WTC11 (cell line): ENCODE data around the gene ZFP42. TPM values are rescaled to one million over a fixed set of nuclear protein-coding genes. Genes with fewer than 3 reads are reported as not detected.

ENCODE experiments used
- ATAC-seq: fragments of 200-7000 bp; cut with Tn5 transposase; 2 replicates; pipeline ENCODE4 v1.10.0; 2021; ENCODE audit warnings: mild to moderate bottlenecking, moderate library complexity
- CTCF ChIA-PET: fragments of 300-600 bp; sonication (Branson Sonifier 250); formaldehyde crosslinking; loops from one replicate; lab custom pipeline; 2021; ENCODE audit warnings: antibody characterized with exemption; lab: Charles Lee
- POLR2A ChIA-PET: fragments of 350-600 bp; sonication (Branson Sonifier 250); formaldehyde crosslinking; loops from one replicate; lab custom pipeline; 2021; ENCODE audit warnings: antibody characterized with exemption; lab: Charles Lee
- DNase-seq: peaks from one replicate; pipeline ENCODE4 v3.0.0; 2021; ENCODE audit warnings: low spot score
- H3K27ac Mint-ChIP-seq: 2 replicates; pipeline ENCODE4 v1.8.0; 2021; ENCODE audit warnings: mixed read lengths
- H3K27me3 Mint-ChIP-seq: 2 replicates; pipeline ENCODE4 v1.8.0; 2021; ENCODE audit warnings: low read depth, mild to moderate bottlenecking, moderate library complexity, mixed read lengths
- H3K36me3 Mint-ChIP-seq: 2 replicates; pipeline ENCODE4 v1.8.0; 2021; ENCODE audit warnings: mixed read lengths
- H3K4me1 Mint-ChIP-seq: 2 replicates; pipeline ENCODE4 v1.8.0; 2022; ENCODE audit warnings: mixed read lengths
- H3K4me3 Mint-ChIP-seq: 2 replicates; pipeline ENCODE4 v1.8.0; 2021; ENCODE audit warnings: mild to moderate bottlenecking, moderate library complexity, mixed read lengths
- H3K9me3 Mint-ChIP-seq: 2 replicates; pipeline ENCODE4 v1.8.0; 2021; ENCODE audit warnings: mixed read lengths
- CBFB ChIP-seq: sonication (generic); formaldehyde crosslinking; IDR thresholded peaks from 2 replicates; pipeline ENCODE4 v1.8.1; 2022; ENCODE audit warnings: mild to moderate bottlenecking, low read depth, missing genetic modification reagents
- ESRRA ChIP-seq: sonication (generic); formaldehyde crosslinking; IDR thresholded peaks from 2 replicates; pipeline ENCODE4 v1.8.1; 2022; ENCODE audit warnings: mild to moderate bottlenecking, missing genetic modification reagents, borderline replicate concordance
- FOXP1 ChIP-seq: sonication (generic); formaldehyde crosslinking; IDR thresholded peaks from 2 replicates; pipeline ENCODE4 v1.8.0; 2022; ENCODE audit warnings: missing genetic modification reagents, mild to moderate bottlenecking, moderate library complexity, borderline replicate concordance
- JUN ChIP-seq: sonication (generic); formaldehyde crosslinking; IDR thresholded peaks from 2 replicates; pipeline ENCODE4 v1.8.0; 2023; ENCODE audit warnings: mild to moderate bottlenecking, missing genetic modification reagents
- NFATC4 ChIP-seq: fragments of 250-450 bp; sonication (Bioruptor Pico); IDR thresholded peaks from 2 replicates; pipeline ENCODE4 v1.9.0; 2021; ENCODE audit warnings: mild to moderate bottlenecking
- TP53 ChIP-seq: sonication (generic); formaldehyde crosslinking; IDR thresholded peaks from 2 replicates; pipeline ENCODE4 v1.8.1; 2023; ENCODE audit warnings: mild to moderate bottlenecking, missing genetic modification reagents
- ZBTB21 ChIP-seq: sonication (generic); formaldehyde crosslinking; IDR thresholded peaks from 2 replicates; pipeline ENCODE4 v1.8.1; 2023; ENCODE audit warnings: mild to moderate bottlenecking, missing genetic modification reagents, borderline replicate concordance
- ZNF263 ChIP-seq: sonication (generic); formaldehyde crosslinking; IDR thresholded peaks from 2 replicates; pipeline ENCODE4 v1.8.1; 2022; ENCODE audit warnings: low read depth, mild to moderate bottlenecking, moderate library complexity, missing genetic modification reagents
- ZNF423 ChIP-seq: fragments of 250-450 bp; sonication (Bioruptor Pico); IDR thresholded peaks from 2 replicates; pipeline ENCODE4 v2.1.2; 2022; ENCODE audit warnings: mild to moderate bottlenecking, moderate library complexity
- total RNA-seq: library from RNA; stranded (reverse); gene quantifications from 3 replicates; pipeline ENCODE4 v1.2.3, GENCODE V29; 2021
- TF ChIP-seq, protein P1 (sequence below): fragments of 250-450 bp; sonication (Bioruptor Pico); IDR thresholded peaks from 2 replicates; pipeline ENCODE4 v1.9.0; 2021; ENCODE audit warnings: mild to moderate bottlenecking
- TF ChIP-seq, protein P2 (sequence below): sonication (generic); formaldehyde crosslinking; IDR thresholded peaks from 2 replicates; pipeline ENCODE4 v1.8.1; 2023; ENCODE audit warnings: mild to moderate bottlenecking, missing genetic modification reagents, borderline replicate concordance
- TF ChIP-seq, protein P3 (sequence below): sonication (generic); formaldehyde crosslinking; IDR thresholded peaks from 2 replicates; pipeline ENCODE4 v1.8.0; 2023; ENCODE audit warnings: missing genetic modification reagents, mild to moderate bottlenecking, borderline replicate concordance
- TF ChIP-seq, protein P4 (sequence below): sonication (generic); formaldehyde crosslinking; conservative IDR thresholded peaks from 2 replicates; pipeline ENCODE4 v1.8.1; 2022; ENCODE audit warnings: mild to moderate bottlenecking, missing genetic modification reagents
- TF ChIP-seq, protein P5 (sequence below): sonication (generic); formaldehyde crosslinking; IDR thresholded peaks from 2 replicates; pipeline ENCODE4 v1.8.1; 2023; ENCODE audit warnings: mild to moderate bottlenecking, missing genetic modification reagents, moderate library complexity
- TF ChIP-seq, protein P6 (sequence below): sonication (generic); formaldehyde crosslinking; IDR thresholded peaks from 2 replicates; pipeline ENCODE4 v1.8.1; 2023; ENCODE audit warnings: mild to moderate bottlenecking, moderate library complexity, missing genetic modification reagents
- TF ChIP-seq, protein P7 (sequence below): fragments of 250-450 bp; sonication (Bioruptor Pico); IDR thresholded peaks from 2 replicates; pipeline ENCODE4 v1.8.0; 2021; ENCODE audit warnings: mild to moderate bottlenecking
- TF ChIP-seq, protein P8 (sequence below): sonication (generic); formaldehyde crosslinking; IDR thresholded peaks from 2 replicates; pipeline ENCODE4 v1.8.1; 2023; ENCODE audit warnings: mild to moderate bottlenecking, missing genetic modification reagents

Gene ZFP42
- total RNA-seq, 1 experiment from 2014 or later = 128 TPM

DNA sequence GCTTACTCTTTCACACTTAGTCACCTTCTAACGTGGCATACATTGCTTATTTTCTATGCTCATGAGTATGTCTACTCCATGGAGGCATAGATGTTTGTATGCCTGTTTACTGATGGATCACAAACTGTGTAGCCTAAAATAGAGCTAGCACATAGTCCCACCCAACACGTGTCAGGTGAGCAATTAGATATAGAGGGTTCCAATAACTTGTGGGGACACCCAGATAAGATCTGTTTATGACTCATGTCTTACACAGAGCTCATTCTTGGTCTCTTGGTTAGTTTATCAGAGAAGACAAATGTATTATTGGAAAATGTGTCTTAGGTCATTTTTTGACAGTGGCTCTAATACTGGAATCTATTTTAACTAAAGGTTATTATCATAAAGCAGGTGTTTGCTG is 6.8 kb downstream of the ZFP42 start:
- POLR2A ChIA-PET = no interaction called here

DNA sequence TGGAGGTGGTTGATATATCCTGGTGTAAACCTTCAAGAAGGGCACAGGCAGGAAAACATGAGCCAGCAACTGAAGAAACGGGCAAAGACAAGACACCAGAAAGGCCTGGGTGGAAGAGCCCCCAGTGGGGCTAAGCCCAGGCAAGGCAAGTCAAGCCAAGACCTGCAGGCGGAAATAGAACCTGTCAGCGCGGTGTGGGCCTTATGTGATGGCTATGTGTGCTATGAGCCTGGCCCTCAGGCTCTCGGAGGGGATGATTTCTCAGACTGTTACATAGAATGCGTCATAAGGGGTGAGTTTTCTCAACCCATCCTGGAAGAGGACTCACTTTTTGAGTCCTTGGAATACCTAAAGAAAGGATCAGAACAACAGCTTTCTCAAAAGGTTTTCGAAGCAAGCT is 7.2 kb downstream of the ZFP42 start:
- Mint-ChIP-seq H3K9me3 (peaks cover 4% of the 10 kb centered on the region; the same call in 1 of the 2 replicates), H3K27me3 (no peaks in the 10 kb centered on the region; the same call in 1 of the 2 replicates), H3K36me3 (peaks cover 83% of the 10 kb centered on the region), H3K27ac (peak overlapping the region; percentile 45), H3K4me3 (peak overlapping the region; percentile 24; the same call in 1 of the 2 replicates), H3K4me1 (peaks cover 66% of the 10 kb centered on the region)
- DNase-seq (no peak), ATAC-seq (peak; percentile 9; the same call in 1 of the 2 replicates)
- ChIA-PET POLR2A (no interaction called here), CTCF (no interaction called here)
- no peak for TF ChIP-seq FOXP1 (CRISPR knock-in tag)
- TF ChIP-seq TP53 (CRISPR knock-in tag) = no peak
- no peak for TF ChIP-seq ZNF263 (CRISPR knock-in tag)
- TF ChIP-seq ESRRA (CRISPR knock-in tag) = no peak
- TF ChIP-seq, protein P1, sequence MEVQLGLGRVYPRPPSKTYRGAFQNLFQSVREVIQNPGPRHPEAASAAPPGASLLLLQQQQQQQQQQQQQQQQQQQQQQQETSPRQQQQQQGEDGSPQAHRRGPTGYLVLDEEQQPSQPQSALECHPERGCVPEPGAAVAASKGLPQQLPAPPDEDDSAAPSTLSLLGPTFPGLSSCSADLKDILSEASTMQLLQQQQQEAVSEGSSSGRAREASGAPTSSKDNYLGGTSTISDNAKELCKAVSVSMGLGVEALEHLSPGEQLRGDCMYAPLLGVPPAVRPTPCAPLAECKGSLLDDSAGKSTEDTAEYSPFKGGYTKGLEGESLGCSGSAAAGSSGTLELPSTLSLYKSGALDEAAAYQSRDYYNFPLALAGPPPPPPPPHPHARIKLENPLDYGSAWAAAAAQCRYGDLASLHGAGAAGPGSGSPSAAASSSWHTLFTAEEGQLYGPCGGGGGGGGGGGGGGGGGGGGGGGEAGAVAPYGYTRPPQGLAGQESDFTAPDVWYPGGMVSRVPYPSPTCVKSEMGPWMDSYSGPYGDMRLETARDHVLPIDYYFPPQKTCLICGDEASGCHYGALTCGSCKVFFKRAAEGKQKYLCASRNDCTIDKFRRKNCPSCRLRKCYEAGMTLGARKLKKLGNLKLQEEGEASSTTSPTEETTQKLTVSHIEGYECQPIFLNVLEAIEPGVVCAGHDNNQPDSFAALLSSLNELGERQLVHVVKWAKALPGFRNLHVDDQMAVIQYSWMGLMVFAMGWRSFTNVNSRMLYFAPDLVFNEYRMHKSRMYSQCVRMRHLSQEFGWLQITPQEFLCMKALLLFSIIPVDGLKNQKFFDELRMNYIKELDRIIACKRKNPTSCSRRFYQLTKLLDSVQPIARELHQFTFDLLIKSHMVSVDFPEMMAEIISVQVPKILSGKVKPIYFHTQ (CRISPR knock-in tag) = no peak
- TF ChIP-seq, protein P2, sequence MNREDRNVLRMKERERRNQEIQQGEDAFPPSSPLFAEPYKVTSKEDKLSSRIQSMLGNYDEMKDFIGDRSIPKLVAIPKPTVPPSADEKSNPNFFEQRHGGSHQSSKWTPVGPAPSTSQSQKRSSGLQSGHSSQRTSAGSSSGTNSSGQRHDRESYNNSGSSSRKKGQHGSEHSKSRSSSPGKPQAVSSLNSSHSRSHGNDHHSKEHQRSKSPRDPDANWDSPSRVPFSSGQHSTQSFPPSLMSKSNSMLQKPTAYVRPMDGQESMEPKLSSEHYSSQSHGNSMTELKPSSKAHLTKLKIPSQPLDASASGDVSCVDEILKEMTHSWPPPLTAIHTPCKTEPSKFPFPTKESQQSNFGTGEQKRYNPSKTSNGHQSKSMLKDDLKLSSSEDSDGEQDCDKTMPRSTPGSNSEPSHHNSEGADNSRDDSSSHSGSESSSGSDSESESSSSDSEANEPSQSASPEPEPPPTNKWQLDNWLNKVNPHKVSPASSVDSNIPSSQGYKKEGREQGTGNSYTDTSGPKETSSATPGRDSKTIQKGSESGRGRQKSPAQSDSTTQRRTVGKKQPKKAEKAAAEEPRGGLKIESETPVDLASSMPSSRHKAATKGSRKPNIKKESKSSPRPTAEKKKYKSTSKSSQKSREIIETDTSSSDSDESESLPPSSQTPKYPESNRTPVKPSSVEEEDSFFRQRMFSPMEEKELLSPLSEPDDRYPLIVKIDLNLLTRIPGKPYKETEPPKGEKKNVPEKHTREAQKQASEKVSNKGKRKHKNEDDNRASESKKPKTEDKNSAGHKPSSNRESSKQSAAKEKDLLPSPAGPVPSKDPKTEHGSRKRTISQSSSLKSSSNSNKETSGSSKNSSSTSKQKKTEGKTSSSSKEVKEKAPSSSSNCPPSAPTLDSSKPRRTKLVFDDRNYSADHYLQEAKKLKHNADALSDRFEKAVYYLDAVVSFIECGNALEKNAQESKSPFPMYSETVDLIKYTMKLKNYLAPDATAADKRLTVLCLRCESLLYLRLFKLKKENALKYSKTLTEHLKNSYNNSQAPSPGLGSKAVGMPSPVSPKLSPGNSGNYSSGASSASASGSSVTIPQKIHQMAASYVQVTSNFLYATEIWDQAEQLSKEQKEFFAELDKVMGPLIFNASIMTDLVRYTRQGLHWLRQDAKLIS (CRISPR knock-in tag) = no peak
- TF ChIP-seq, protein P3, sequence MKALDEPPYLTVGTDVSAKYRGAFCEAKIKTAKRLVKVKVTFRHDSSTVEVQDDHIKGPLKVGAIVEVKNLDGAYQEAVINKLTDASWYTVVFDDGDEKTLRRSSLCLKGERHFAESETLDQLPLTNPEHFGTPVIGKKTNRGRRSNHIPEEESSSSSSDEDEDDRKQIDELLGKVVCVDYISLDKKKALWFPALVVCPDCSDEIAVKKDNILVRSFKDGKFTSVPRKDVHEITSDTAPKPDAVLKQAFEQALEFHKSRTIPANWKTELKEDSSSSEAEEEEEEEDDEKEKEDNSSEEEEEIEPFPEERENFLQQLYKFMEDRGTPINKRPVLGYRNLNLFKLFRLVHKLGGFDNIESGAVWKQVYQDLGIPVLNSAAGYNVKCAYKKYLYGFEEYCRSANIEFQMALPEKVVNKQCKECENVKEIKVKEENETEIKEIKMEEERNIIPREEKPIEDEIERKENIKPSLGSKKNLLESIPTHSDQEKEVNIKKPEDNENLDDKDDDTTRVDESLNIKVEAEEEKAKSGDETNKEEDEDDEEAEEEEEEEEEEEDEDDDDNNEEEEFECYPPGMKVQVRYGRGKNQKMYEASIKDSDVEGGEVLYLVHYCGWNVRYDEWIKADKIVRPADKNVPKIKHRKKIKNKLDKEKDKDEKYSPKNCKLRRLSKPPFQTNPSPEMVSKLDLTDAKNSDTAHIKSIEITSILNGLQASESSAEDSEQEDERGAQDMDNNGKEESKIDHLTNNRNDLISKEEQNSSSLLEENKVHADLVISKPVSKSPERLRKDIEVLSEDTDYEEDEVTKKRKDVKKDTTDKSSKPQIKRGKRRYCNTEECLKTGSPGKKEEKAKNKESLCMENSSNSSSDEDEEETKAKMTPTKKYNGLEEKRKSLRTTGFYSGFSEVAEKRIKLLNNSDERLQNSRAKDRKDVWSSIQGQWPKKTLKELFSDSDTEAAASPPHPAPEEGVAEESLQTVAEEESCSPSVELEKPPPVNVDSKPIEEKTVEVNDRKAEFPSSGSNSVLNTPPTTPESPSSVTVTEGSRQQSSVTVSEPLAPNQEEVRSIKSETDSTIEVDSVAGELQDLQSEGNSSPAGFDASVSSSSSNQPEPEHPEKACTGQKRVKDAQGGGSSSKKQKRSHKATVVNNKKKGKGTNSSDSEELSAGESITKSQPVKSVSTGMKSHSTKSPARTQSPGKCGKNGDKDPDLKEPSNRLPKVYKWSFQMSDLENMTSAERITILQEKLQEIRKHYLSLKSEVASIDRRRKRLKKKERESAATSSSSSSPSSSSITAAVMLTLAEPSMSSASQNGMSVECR = no peak

More for the DNA sequence above, 6.8 kb downstream of the ZFP42 start:
- ATAC-seq (no peak), DNase-seq (no peak)
- peaks cover 87% of the 10 kb centered on the region for H3K36me3 Mint-ChIP-seq
- H3K27ac Mint-ChIP-seq = peak overlapping the region; percentile 45
- H3K4me1 Mint-ChIP-seq = peaks cover 66% of the 10 kb centered on the region
- peaks cover 4% of the 10 kb centered on the region; the same call in 1 of the 2 replicates for H3K9me3 Mint-ChIP-seq
- TF ChIP-seq ZNF423 (CRISPR knock-in tag) = no peak
- TF ChIP-seq ZBTB21 (CRISPR knock-in tag) = no peak
- TF ChIP-seq, protein P4, sequence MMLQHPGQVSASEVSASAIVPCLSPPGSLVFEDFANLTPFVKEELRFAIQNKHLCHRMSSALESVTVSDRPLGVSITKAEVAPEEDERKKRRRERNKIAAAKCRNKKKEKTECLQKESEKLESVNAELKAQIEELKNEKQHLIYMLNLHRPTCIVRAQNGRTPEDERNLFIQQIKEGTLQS (CRISPR knock-in tag) = no peak
- TF ChIP-seq, protein P5, sequence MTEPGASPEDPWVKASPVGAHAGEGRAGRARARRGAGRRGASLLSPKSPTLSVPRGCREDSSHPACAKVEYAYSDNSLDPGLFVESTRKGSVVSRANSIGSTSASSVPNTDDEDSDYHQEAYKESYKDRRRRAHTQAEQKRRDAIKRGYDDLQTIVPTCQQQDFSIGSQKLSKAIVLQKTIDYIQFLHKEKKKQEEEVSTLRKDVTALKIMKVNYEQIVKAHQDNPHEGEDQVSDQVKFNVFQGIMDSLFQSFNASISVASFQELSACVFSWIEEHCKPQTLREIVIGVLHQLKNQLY (CRISPR knock-in tag) = no peak
- TF ChIP-seq, protein P6, sequence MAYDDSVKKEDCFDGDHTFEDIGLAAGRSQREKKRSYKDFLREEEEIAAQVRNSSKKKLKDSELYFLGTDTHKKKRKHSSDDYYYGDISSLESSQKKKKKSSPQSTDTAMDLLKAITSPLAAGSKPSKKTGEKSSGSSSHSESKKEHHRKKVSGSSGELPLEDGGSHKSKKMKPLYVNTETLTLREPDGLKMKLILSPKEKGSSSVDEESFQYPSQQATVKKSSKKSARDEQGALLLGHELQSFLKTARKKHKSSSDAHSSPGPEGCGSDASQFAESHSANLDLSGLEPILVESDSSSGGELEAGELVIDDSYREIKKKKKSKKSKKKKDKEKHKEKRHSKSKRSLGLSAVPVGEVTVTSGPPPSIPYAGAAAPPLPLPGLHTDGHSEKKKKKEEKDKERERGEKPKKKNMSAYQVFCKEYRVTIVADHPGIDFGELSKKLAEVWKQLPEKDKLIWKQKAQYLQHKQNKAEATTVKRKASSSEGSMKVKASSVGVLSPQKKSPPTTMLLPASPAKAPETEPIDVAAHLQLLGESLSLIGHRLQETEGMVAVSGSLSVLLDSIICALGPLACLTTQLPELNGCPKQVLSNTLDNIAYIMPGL (CRISPR knock-in tag) = no peak
- no peak for TF ChIP-seq JUN (CRISPR knock-in tag)
- TF ChIP-seq NFATC4 (CRISPR knock-in tag) = no peak
- TF ChIP-seq, protein P7, sequence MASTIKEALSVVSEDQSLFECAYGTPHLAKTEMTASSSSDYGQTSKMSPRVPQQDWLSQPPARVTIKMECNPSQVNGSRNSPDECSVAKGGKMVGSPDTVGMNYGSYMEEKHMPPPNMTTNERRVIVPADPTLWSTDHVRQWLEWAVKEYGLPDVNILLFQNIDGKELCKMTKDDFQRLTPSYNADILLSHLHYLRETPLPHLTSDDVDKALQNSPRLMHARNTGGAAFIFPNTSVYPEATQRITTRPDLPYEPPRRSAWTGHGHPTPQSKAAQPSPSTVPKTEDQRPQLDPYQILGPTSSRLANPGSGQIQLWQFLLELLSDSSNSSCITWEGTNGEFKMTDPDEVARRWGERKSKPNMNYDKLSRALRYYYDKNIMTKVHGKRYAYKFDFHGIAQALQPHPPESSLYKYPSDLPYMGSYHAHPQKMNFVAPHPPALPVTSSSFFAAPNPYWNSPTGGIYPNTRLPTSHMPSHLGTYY = no peak
- TF ChIP-seq CBFB (CRISPR knock-in tag) = no peak
- TF ChIP-seq, protein P8, sequence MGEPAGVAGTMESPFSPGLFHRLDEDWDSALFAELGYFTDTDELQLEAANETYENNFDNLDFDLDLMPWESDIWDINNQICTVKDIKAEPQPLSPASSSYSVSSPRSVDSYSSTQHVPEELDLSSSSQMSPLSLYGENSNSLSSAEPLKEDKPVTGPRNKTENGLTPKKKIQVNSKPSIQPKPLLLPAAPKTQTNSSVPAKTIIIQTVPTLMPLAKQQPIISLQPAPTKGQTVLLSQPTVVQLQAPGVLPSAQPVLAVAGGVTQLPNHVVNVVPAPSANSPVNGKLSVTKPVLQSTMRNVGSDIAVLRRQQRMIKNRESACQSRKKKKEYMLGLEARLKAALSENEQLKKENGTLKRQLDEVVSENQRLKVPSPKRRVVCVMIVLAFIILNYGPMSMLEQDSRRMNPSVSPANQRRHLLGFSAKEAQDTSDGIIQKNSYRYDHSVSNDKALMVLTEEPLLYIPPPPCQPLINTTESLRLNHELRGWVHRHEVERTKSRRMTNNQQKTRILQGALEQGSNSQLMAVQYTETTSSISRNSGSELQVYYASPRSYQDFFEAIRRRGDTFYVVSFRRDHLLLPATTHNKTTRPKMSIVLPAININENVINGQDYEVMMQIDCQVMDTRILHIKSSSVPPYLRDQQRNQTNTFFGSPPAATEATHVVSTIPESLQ (CRISPR knock-in tag) = no peak
- H3K27me3 Mint-ChIP-seq = no peaks in the 10 kb centered on the region; the same call in 1 of the 2 replicates
- CTCF ChIA-PET = no interaction called here
- no peak overlapping the region for H3K4me3 Mint-ChIP-seq
